SH-SY5Y (cell line): ENCODE measurements around the gene FREM1.

ENCODE experiments used
- GATA2 ChIP-seq: IDR thresholded peaks from 2 replicates; pipeline ENCODE4 v1.6.1; 2011; ENCODE audit warnings: mild to moderate bottlenecking, low read depth, low read length
- GATA3 ChIP-seq: IDR thresholded peaks from 2 replicates; pipeline ENCODE4 v1.6.1; 2011; ENCODE audit warnings: low read depth, mild to moderate bottlenecking, low read length, moderate library complexity

Gene FREM1

GRCh38 chr9:14868418-14868771, 41.8 kb downstream of the FREM1 start:
- TF ChIP-seq GATA3: no peak
- no peak for TF ChIP-seq GATA2

- TF ChIP-seq GATA3 (no peak), GATA2 (no peak)
Observed at GRCh38 chr9:14866200-14866749, 44.0 kb downstream of the FREM1 start.

GRCh38 chr9:14864309-14864708, 45.9 kb downstream of the FREM1 start:
- no peak for TF ChIP-seq GATA3
- TF ChIP-seq GATA2: no peak

GRCh38 chr9:14863402-14863801, 46.8 kb downstream of the FREM1 start:
- TF ChIP-seq GATA3 (no peak), GATA2 (no peak)

- TF ChIP-seq GATA2: no peak
- no peak for TF ChIP-seq GATA3
Observed at GRCh38 chr9:14857449-14858305, 52.6 kb downstream of the FREM1 start.

GRCh38 chr9:14849851-14850250, 60.4 kb downstream of the FREM1 start:
- TF ChIP-seq GATA2 (no peak), GATA3 (no peak)

GRCh38 chr9:14849296-14849695, 60.9 kb downstream of the FREM1 start:
- no peak for TF ChIP-seq GATA2
- TF ChIP-seq GATA3: no peak

- TF ChIP-seq GATA3 (no peak), GATA2 (no peak)
Observed at GRCh38 chr9:14846871-14847311, 63.3 kb downstream of the FREM1 start.

GRCh38 chr9:14843163-14843562, 67.1 kb downstream of the FREM1 start:
- TF ChIP-seq GATA3 (no peak), GATA2 (no peak)

GRCh38 chr9:14842269-14842668, 68.0 kb downstream of the FREM1 start:
- TF ChIP-seq GATA2 (no peak), GATA3 (no peak)

GRCh38 chr9:14838701-14839100, 71.5 kb downstream of the FREM1 start:
- no peak for TF ChIP-seq GATA3
- TF ChIP-seq GATA2: no peak

GRCh38 chr9:14836885-14837284, 73.3 kb downstream of the FREM1 start:
- no peak for TF ChIP-seq GATA3

GRCh38 chr9:14831661-14832060, 78.6 kb downstream of the FREM1 start:
- TF ChIP-seq GATA3 (no peak), GATA2 (no peak)

- TF ChIP-seq GATA3 (no peak), GATA2 (no peak)
Observed at GRCh38 chr9:14831074-14831473, 79.2 kb downstream of the FREM1 start.

GRCh38 chr9:14830057-14830456, 80.2 kb downstream of the FREM1 start:
- no peak for TF ChIP-seq GATA3
- TF ChIP-seq GATA2: no peak
